Keratinocyte (primary cell): ENCODE data around the gene PRR32. TPM values are rescaled to one million over a fixed set of nuclear protein-coding genes. Genes with fewer than 3 reads are reported as not detected.

Source experiments
- DNase-seq: peaks from one replicate; pipeline ENCODE4 v3.0.0-alpha.2; 2011; ENCODE audit warnings: low read depth, missing footprints, low spot score
- FAIRE-seq: peaks from 2 replicates; lab custom pipeline; 2011; peaks lifted over from hg19 to GRCh38; lab: Jason Lieb, UNC
- H2AFZ ChIP-seq: 2 replicates; pipeline ENCODE4 v1.6.0; 2012; ENCODE audit warnings: low read length, control low read depth, inconsistent platforms; ENCODE audit not compliant: control insufficient read depth
- H3K27ac ChIP-seq: 2 replicates; pipeline ENCODE4 v1.5.1; 2011; ENCODE audit warnings: low read length; ENCODE audit not compliant: control insufficient read depth, insufficient read depth
- H3K27me3 ChIP-seq: 3 replicates; pipeline ENCODE4 v1.6.0; 2011; ENCODE audit warnings: low read length; ENCODE audit not compliant: control insufficient read depth, insufficient read depth; ENCODE audit errors: extremely low read depth
- H3K36me3 ChIP-seq, 2 experiments: 2 replicates in 1 of 2; 3 replicates in 1 of 2; pipeline ENCODE4 v1.5.1; 2011; ENCODE audit warnings: low read length in 2 of 2, mild to moderate bottlenecking in 1 of 2; ENCODE audit not compliant: control insufficient read depth in 2 of 2, insufficient read depth in 2 of 2; ENCODE audit errors: extremely low read depth in 1 of 2
- H3K4me1 ChIP-seq: 3 replicates; pipeline ENCODE4 v1.5.1; 2011; ENCODE audit warnings: low read length; ENCODE audit not compliant: control insufficient read depth, insufficient read depth; ENCODE audit errors: extremely low read depth
- H3K4me2 ChIP-seq: 3 replicates; pipeline ENCODE4 v1.6.0; 2011; ENCODE audit warnings: low read depth, low read length; ENCODE audit not compliant: control insufficient read depth, insufficient read depth; ENCODE audit errors: extremely low read depth
- H3K4me3 ChIP-seq, 3 experiments: fragments of 200-600 bp in 1 of 3; sonication (generic) in 1 of 3; 2 replicates in 2 of 3; 3 replicates in 1 of 3; pipeline ENCODE4 v1.5.1; 2011 to 2016; ENCODE audit warnings: low read length in 3 of 3, mild to moderate bottlenecking in 3 of 3, control low read depth in 2 of 3, inconsistent platforms in 1 of 3, low read depth in 1 of 3, mixed read lengths in 1 of 3, mixed run types in 1 of 3, moderate library complexity in 1 of 3; ENCODE audit not compliant: control insufficient read depth in 2 of 3, insufficient read depth in 2 of 3; ENCODE audit errors: extremely low read depth in 1 of 3
- H3K79me2 ChIP-seq: 2 replicates; pipeline ENCODE4 v1.6.0; 2012; ENCODE audit warnings: low read length; ENCODE audit not compliant: control insufficient read depth, insufficient read depth
- H3K9ac ChIP-seq: 3 replicates; pipeline ENCODE4 v1.6.0; 2011; ENCODE audit warnings: low read length; ENCODE audit not compliant: control insufficient read depth, insufficient read depth; ENCODE audit errors: extremely low read depth
- H3K9me1 ChIP-seq: 3 replicates; pipeline ENCODE4 v1.6.0; 2011; ENCODE audit warnings: low read length; ENCODE audit not compliant: control insufficient read depth, insufficient read depth; ENCODE audit errors: extremely low read depth
- H3K9me3 ChIP-seq: 2 replicates; pipeline ENCODE4 v1.5.1; 2012; ENCODE audit warnings: low read depth, low read length; ENCODE audit not compliant: control insufficient read depth
- H4K20me1 ChIP-seq: 3 replicates; pipeline ENCODE4 v1.6.0; 2011; ENCODE audit warnings: low read length; ENCODE audit not compliant: control insufficient read depth, insufficient read depth; ENCODE audit errors: extremely low read depth
- CTCF ChIP-seq, 3 experiments: IDR thresholded peaks in 1 of 3; conservative IDR thresholded peaks in 1 of 3; optimal IDR thresholded peaks in 1 of 3; 2 replicates in 2 of 3; 3 replicates in 1 of 3; pipeline versions ENCODE3 to v1.5.1; 2011; ENCODE audit warnings: low read length in 3 of 3, mild to moderate bottlenecking in 3 of 3, moderate library complexity in 2 of 3, control low read depth in 1 of 3, inconsistent platforms in 1 of 3; ENCODE audit not compliant: insufficient read depth in 2 of 3; ENCODE audit errors: extremely low read depth in 1 of 3
- EZH2 ChIP-seq: IDR thresholded peaks from one replicate; pipeline ENCODE4 v1.6.1; 2012; ENCODE audit warnings: inconsistent platforms, mild to moderate bottlenecking, low read length, moderate library complexity
- dilution Hi-C: fragments of 300-500 bp; cut with MboI; formaldehyde crosslinking; loops from one replicate; pipeline ENCODE4 v1.7.0; 2020; ENCODE audit warnings: low sequenced_read_pairs; ENCODE audit not compliant: extremely low pct_ligation_motif_present
- polyA plus RNA-seq, 5 experiments: library from polyadenylated mRNA; depleted of rRNA in 3 of 5; stranded (reverse) in 3 of 5; stranded (forward) in 1 of 5; unstranded in 1 of 5; fragments of >200 nt; gene quantifications; 1 replicate in 1 of 5; 2 replicates in 3 of 5; 3 replicates in 1 of 5; pipeline versions ENCODE4 v1.2.1 to v1.2.3, GENCODE V29; 2011 to 2012; ENCODE audit warnings: missing spikeins in 2 of 5, low read depth in 1 of 5, low replicate concordance in 1 of 5

PRR32 gene
- polyA plus RNA-seq, 1 donor (not counting 4 experiments of a cell fraction or from before 2014, with no cell fraction given), result not detected

- H3K4me1 ChIP-seq, result no peaks in the 10 kb centered on the region
- TF ChIP-seq EZH2 (no peak), CTCF (optimal IDR thresholded peaks at IDR 0.05 in 1 of 3, IDR thresholded peaks at IDR 0.05 in 1 of 3, conservative IDR thresholded peaks at IDR 0.05 in 1 of 3; ENCODE audit: extremely low read depth in 1 of 3, insufficient read depth in 2 of 3, low read length in 3 of 3) (no peak)
- H3K9me3 ChIP-seq, result no peaks in the 10 kb centered on the region
- no peak overlapping the region for H3K4me3 ChIP-seq
- no peaks in the 10 kb centered on the region for H4K20me1 ChIP-seq
- no peak overlapping the region for H3K27ac ChIP-seq
- no peaks in the 10 kb centered on the region for H3K9me1 ChIP-seq
- FAIRE-seq, result no peak
- DNase-seq, result no peak
- H3K4me2 ChIP-seq, result no peak overlapping the region
- no peaks in the 10 kb centered on the region for H3K79me2 ChIP-seq
- no peaks in the 10 kb centered on the region for H3K27me3 ChIP-seq
- no peak overlapping the region for H3K9ac ChIP-seq
- H3K36me3 ChIP-seq, result no peaks in the 10 kb centered on the region
- no peak overlapping the region for H2AFZ ChIP-seq
- dilution Hi-C loops, result no loop called here
These were observed 36.5 kb downstream of the PRR32 start for GRCh38 chrX:126855839-126856524.
